PC-9 (cell line): ENCODE measurements around the gene SMOC2. TPM values are rescaled to one million over a fixed set of nuclear protein-coding genes. Genes with fewer than 3 reads are reported as not detected.
"Not testable (repeated sequence)": the region's sequence is repeated elsewhere in the genome, so short reads cannot be mapped to it uniquely, and the experiment has no call there.

Experiments
- BruUV-seq: library from RNA; stranded (reverse); fragments of 400-500 nt; replicated peaks from 2 replicates; lab custom pipeline; 2021; lab: Mats Ljungman, UMichigan
- CTCF ChIA-PET: fragments of 300-600 bp; sonication (Branson Sonifier 250); formaldehyde crosslinking; loops from one replicate; lab custom pipeline; 2022; ENCODE audit warnings: antibody characterized with exemption; lab: Charles Lee
- POLR2A ChIA-PET: fragments of 300-600 bp; sonication (Branson Sonifier 250); formaldehyde crosslinking; loops from one replicate; lab custom pipeline; 2022; ENCODE audit warnings: antibody characterized with exemption; ENCODE audit not compliant: unreplicated experiment; lab: Charles Lee
- DNase-seq, 2 experiments: peaks; one replicate each; pipeline versions ENCODE4 v3.0.0 to v3.0.0-alpha.2; 2015 to 2022; ENCODE audit warnings: mixed read lengths in 1 of 2
- H2AFZ ChIP-seq: fragments of 200-600 bp; sonication (generic); 2 replicates; pipeline ENCODE4 v1.8.1; 2017; ENCODE audit warnings: antibody characterized with exemption
- H3F3A ChIP-seq: fragments of 200-600 bp; sonication (generic); 2 replicates; pipeline ENCODE4 v1.8.1; 2017; ENCODE audit warnings: antibody characterized with exemption, mild to moderate bottlenecking, low read depth; ENCODE audit not compliant: insufficient read depth
- H3K27ac ChIP-seq: fragments of 200-600 bp; sonication (generic); 2 replicates; pipeline ENCODE4 v1.6.1; 2016; ENCODE audit warnings: mixed run types
- H3K27me3 ChIP-seq: fragments of 200-600 bp; sonication (generic); 2 replicates; pipeline ENCODE4 v1.6.1; 2016; ENCODE audit warnings: low read depth, mixed run types; ENCODE audit not compliant: insufficient read depth
- H3K36me3 ChIP-seq: fragments of 200-600 bp; sonication (generic); 2 replicates; pipeline ENCODE4 v1.6.1; 2016; ENCODE audit warnings: low read depth, mixed run types
- H3K4me1 ChIP-seq: fragments of 200-600 bp; sonication (generic); replicated peaks from 2 replicates; pipeline ENCODE4 v1.6.1; 2016; ENCODE audit warnings: mixed run types; ENCODE audit not compliant: insufficient read depth
- H3K4me2 ChIP-seq: fragments of 200-600 bp; sonication (generic); 2 replicates; pipeline ENCODE4 v1.6.1; 2017; ENCODE audit warnings: mixed run types
- H3K4me3 ChIP-seq: fragments of 200-600 bp; sonication (generic); 2 replicates; pipeline ENCODE4 v1.6.1; 2016; ENCODE audit warnings: mixed run types
- H3K79me2 ChIP-seq: fragments of 200-600 bp; sonication (generic); 2 replicates; pipeline ENCODE4 v1.6.1; 2017; ENCODE audit warnings: low read depth, mixed run types
- H3K9me2 ChIP-seq: fragments of 200-600 bp; sonication (generic); 2 replicates; pipeline ENCODE4 v1.8.1; 2017; ENCODE audit warnings: mild to moderate bottlenecking; ENCODE audit not compliant: insufficient read depth
- H3K9me3 ChIP-seq: fragments of 200-600 bp; sonication (generic); 2 replicates; pipeline ENCODE4 v1.8.1; 2016; ENCODE audit warnings: low read depth; ENCODE audit not compliant: insufficient read depth
- H4K20me1 ChIP-seq: fragments of 200-600 bp; sonication (generic); 2 replicates; pipeline ENCODE4 v1.8.1; 2017; ENCODE audit not compliant: insufficient read depth
- CTCF ChIP-seq: fragments of 200-600 bp; sonication (generic); conservative IDR thresholded peaks from 2 replicates; pipeline ENCODE4 v1.6.1; 2017; ENCODE audit warnings: mixed run types, antibody characterized with exemption, mild to moderate bottlenecking, moderate library complexity
- EZH2 ChIP-seq: fragments of 200-600 bp; sonication (generic); IDR thresholded peaks from 2 replicates; pipeline ENCODE4 v1.8.0; 2017; ENCODE audit warnings: antibody characterized with exemption, low read depth
- intact Hi-C: fragments of 100-400 bp; cut with micrococcal nuclease; formaldehyde crosslinking; loops from one replicate; pipeline ENCODE4 v1.10.0; 2022; ENCODE audit not compliant: unreplicated experiment
- total RNA-seq: library from RNA; stranded (reverse); gene quantifications from 2 replicates; pipeline ENCODE4 v1.2.3, GENCODE V29; 2021

The SMOC2 gene
- total RNA-seq, 1 experiment from 2014 or later: not detected

DNA sequence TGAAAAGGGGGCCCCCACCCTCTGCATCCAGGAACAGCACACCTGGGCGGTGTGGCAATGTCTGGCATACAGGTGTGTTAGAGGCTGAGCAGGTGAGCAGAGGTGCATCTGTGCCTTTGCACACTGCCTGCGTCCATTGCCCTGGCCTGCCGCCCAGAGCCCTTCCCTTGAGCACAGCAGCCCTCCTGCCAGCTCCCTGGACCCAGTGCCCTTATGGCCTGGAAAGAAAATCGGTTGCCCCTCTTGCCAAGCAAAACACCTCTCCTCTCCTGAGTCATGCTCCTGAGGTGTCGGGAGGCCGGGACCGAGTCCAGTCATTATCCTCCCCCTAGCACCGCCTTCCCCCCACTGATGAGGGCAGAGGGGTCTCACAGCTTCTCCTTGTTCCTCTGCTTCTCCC is 259.9 kb downstream of the SMOC2 start:
- H2AFZ ChIP-seq: no peak overlapping the region
- ChIA-PET CTCF (no interaction called here), POLR2A (no interaction called here)
- H3K9me3 ChIP-seq: no peaks in the 10 kb centered on the region
- no peaks in the 10 kb centered on the region for H4K20me1 ChIP-seq
- no peak overlapping the region for H3K4me3 ChIP-seq
- no peaks in the 10 kb centered on the region for H3K9me2 ChIP-seq
- H3K27ac ChIP-seq: no peak overlapping the region
- H3K4me1 ChIP-seq: no peaks in the 10 kb centered on the region; the same call in 1 of the 2 replicates
- H3F3A ChIP-seq: no peaks in the 10 kb centered on the region
- no peak for DNase-seq
- H3K79me2 ChIP-seq: no peaks in the 10 kb centered on the region
- H3K27me3 ChIP-seq: no peaks in the 10 kb centered on the region
- BruUV-seq: no TSS peak
- no peak overlapping the region for H3K4me2 ChIP-seq
- TF ChIP-seq CTCF (no peak), EZH2 (no peak)
- intact Hi-C loops: no loop called here
- no peaks in the 10 kb centered on the region for H3K36me3 ChIP-seq

- CTCF ChIA-PET: no interaction called here
- TF ChIP-seq CTCF: no peak
- TF ChIP-seq EZH2: no peak
Observed at GRCh38 chr6:168703990-168704389, 263.0 kb downstream of the SMOC2 start.

GRCh38 chr6:168704678-168705077 is 263.7 kb downstream of the SMOC2 start:
- H2AFZ ChIP-seq: no peak overlapping the region
- no peaks in the 10 kb centered on the region for H3K9me2 ChIP-seq
- no peaks in the 10 kb centered on the region for H3K4me1 ChIP-seq
- no peaks in the 10 kb centered on the region for H3K79me2 ChIP-seq
- no peaks in the 10 kb centered on the region for H3K9me3 ChIP-seq
- intact Hi-C loops: no loop called here
- H3K36me3 ChIP-seq: no peaks in the 10 kb centered on the region
- H3K4me2 ChIP-seq: no peak overlapping the region
- H3K27ac ChIP-seq: no peak overlapping the region
- CTCF ChIA-PET: no interaction called here
- POLR2A ChIA-PET: no interaction called here
- BruUV-seq: no TSS peak
- no peaks in the 10 kb centered on the region for H4K20me1 ChIP-seq
- no peak overlapping the region for H3K4me3 ChIP-seq
- no peak for DNase-seq
- no peaks in the 10 kb centered on the region for H3F3A ChIP-seq
- TF ChIP-seq EZH2: no peak
- TF ChIP-seq CTCF: no peak
- no peaks in the 10 kb centered on the region for H3K27me3 ChIP-seq

More at GRCh38 chr6:168703990-168704389, 263.0 kb downstream of the SMOC2 start:
- no peaks in the 10 kb centered on the region for H3K9me2 ChIP-seq
- no TSS peak for BruUV-seq
- DNase-seq: no peak
- H3K79me2 ChIP-seq: no peaks in the 10 kb centered on the region
- no peak overlapping the region for H3K4me3 ChIP-seq
- POLR2A ChIA-PET: no interaction called here
- H3K36me3 ChIP-seq: no peaks in the 10 kb centered on the region
- no peaks in the 10 kb centered on the region for H3F3A ChIP-seq
- no peaks in the 10 kb centered on the region for H3K9me3 ChIP-seq
- no peaks in the 10 kb centered on the region for H3K27me3 ChIP-seq
- no peak overlapping the region for H3K27ac ChIP-seq
- H3K4me1 ChIP-seq: no peaks in the 10 kb centered on the region
- no peak overlapping the region for H3K4me2 ChIP-seq
- no peak overlapping the region for H2AFZ ChIP-seq
- intact Hi-C loops: no loop called here
- no peaks in the 10 kb centered on the region for H4K20me1 ChIP-seq

- BruUV-seq, H3K27ac ChIP-seq, H3K27me3 ChIP-seq, H3K9me2 ChIP-seq, CTCF ChIA-PET, intact Hi-C loops, POLR2A ChIA-PET, H4K20me1 ChIP-seq, H3K4me2 ChIP-seq, H3K36me3 ChIP-seq, H3K4me1 ChIP-seq, H3K9me3 ChIP-seq, H3F3A ChIP-seq, H2AFZ ChIP-seq, H3K4me3 ChIP-seq, DNase-seq, H3K79me2 ChIP-seq: not testable (repeated sequence)
Observed at GRCh38 chr6:168705271-168705670, 264.3 kb downstream of the SMOC2 start.
